Esophagus squamous epithelium (tissue), 5 donors: Measurements from ENCODE around the gene PHACTR3. TPM values are rescaled to one million over a fixed set of nuclear protein-coding genes. Genes with fewer than 3 reads are reported as not detected.

ENCODE experiments used
- DNase-seq: peaks from one replicate; lab custom pipeline; 2025; lab: John Stamatoyannopoulos, UW
- H3K27ac ChIP-seq, 4 donors: fragments of 200-600 bp; sonication (generic); one replicate each; pipeline ENCODE4 v1.5.1; 2016 to 2019; ENCODE audit warnings: mild to moderate bottlenecking in 1 of 4
- H3K27me3 ChIP-seq, 4 donors: fragments of 200-600 bp; sonication (generic); 1 replicate in 3 of 4; 2 replicates in 1 of 4; pipeline versions ENCODE4 v1.5.1 to v1.6.0; 2017 to 2021; ENCODE audit warnings: antibody characterized with exemption in 1 of 4
- H3K36me3 ChIP-seq, 3 donors: fragments of 200-600 bp; sonication (generic); one replicate each; pipeline ENCODE4 v1.5.1; 2016 to 2019
- H3K4me1 ChIP-seq, 3 donors: fragments of 200-600 bp; sonication (generic); one replicate each; pipeline ENCODE4 v1.5.1; 2017 to 2019
- H3K4me3 ChIP-seq, 4 donors: fragments of 200-600 bp; sonication (generic); 1 replicate in 3 of 4; 2 replicates in 1 of 4; pipeline ENCODE4 v1.5.1; 2016 to 2019; ENCODE audit warnings: mild to moderate bottlenecking in 2 of 4, moderate library complexity in 1 of 4
- H3K9me3 ChIP-seq, 3 donors: fragments of 200-600 bp; sonication (generic); one replicate each; pipeline ENCODE4 v1.5.1; 2016 to 2019
- POLR2A ChIP-seq, 4 donors: fragments of 450-650 bp; IDR thresholded peaks; one replicate each; pipeline ENCODE4 v1.6.1; 2017; ENCODE audit warnings: antibody characterized with exemption in 4 of 4, mild to moderate bottlenecking in 4 of 4, moderate library complexity in 3 of 4
- WGBS, 2 donors: methylation state at CpG; one replicate each; pipeline ENCODE4 v1.1.5; 2018; 5-methylcytosine and 5-hydroxymethylcytosine counted together
- intact Hi-C: fragments of 100-400 bp; cut with DNase I; formaldehyde crosslinking; loops from one replicate; pipeline ENCODE4 v1.15.0; 2022
- total RNA-seq, 4 donors: library from RNA; depleted of rRNA; stranded (reverse); fragments of >200 nt; gene quantifications; one replicate each; pipeline ENCODE4 v1.1.0, GENCODE V29; 2016
- TF ChIP-seq, protein P1 (sequence below), 6 experiments: fragments of 450-650 bp in 4 of 6; fragments of 200-600 bp in 2 of 6; sonication (generic) in 2 of 6; IDR thresholded peaks; one replicate each; pipeline ENCODE4 v1.5.1; 2016 to 2019; ENCODE audit warnings: antibody characterized with exemption in 6 of 6, mild to moderate bottlenecking in 4 of 6, moderate library complexity in 4 of 6
- donor health status: DM: yes; HTN: yes; CAD: no.

PHACTR3 gene
- total RNA-seq, 4 donors from 2014 or later = 0.13 to 2.5 (median 0.32) TPM

DNA sequence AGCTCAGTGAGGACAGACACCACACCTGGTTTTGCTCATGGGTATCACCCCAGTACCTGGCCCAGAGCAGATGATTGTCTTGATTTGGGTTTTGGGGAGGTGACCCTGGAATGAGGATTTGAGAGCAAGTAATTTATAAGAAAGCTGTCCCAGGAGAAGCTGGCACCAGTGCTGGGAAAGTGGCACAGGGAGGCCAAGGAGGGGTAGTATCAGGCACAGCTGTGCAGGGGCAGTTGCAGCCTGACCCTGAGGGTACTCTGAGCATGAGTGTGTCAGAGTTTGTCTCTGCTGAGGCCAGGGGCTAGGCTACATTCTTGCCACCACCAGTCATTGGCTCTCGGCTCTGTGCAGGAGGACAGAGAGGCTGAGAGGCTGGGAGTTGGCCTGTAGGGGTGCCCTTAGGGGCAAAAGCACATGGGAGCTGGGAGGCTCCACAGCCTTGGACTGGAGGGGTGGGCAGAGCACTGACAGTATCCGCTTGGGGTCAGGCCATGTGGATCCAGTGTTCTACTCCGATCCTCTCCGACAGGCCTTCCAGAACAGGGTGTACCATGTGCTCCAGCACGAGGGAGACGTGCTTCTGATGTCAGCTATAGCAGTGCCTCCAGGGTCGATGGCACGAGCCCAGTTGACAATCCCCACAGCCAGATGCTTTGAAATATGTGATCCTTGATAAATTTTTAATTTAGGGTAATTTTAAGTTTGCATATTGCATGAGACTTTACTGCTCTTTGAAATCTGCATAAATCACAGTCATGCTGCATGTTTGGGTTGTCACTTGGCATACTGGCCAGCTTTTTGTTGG lies 121.3 kb downstream of the PHACTR3 start:
- H3K4me3 ChIP-seq = no peak overlapping the region
- TF ChIP-seq POLR2A (IDR thresholded peaks at IDR 0.05) = no peak
- TF ChIP-seq, protein P1, sequence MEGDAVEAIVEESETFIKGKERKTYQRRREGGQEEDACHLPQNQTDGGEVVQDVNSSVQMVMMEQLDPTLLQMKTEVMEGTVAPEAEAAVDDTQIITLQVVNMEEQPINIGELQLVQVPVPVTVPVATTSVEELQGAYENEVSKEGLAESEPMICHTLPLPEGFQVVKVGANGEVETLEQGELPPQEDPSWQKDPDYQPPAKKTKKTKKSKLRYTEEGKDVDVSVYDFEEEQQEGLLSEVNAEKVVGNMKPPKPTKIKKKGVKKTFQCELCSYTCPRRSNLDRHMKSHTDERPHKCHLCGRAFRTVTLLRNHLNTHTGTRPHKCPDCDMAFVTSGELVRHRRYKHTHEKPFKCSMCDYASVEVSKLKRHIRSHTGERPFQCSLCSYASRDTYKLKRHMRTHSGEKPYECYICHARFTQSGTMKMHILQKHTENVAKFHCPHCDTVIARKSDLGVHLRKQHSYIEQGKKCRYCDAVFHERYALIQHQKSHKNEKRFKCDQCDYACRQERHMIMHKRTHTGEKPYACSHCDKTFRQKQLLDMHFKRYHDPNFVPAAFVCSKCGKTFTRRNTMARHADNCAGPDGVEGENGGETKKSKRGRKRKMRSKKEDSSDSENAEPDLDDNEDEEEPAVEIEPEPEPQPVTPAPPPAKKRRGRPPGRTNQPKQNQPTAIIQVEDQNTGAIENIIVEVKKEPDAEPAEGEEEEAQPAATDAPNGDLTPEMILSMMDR (IDR thresholded peaks at IDR 0.05) = no peak
- H3K27me3 ChIP-seq = peaks cover 0 to 26% (median 0%) of the 10 kb centered on the region in 4 donors
- WGBS, 2 donors = 61 to 80% methylated on average over 2 to 8 of the region's 8 CpGs
- no peak for DNase-seq
- no peaks in the 10 kb centered on the region for H3K36me3 ChIP-seq
- H3K27ac ChIP-seq = no peak overlapping the region
- H3K9me3 ChIP-seq = no peaks in the 10 kb centered on the region
- H3K4me1 ChIP-seq = no peaks in the 10 kb centered on the region
- intact Hi-C loops = no loop called here

DNA sequence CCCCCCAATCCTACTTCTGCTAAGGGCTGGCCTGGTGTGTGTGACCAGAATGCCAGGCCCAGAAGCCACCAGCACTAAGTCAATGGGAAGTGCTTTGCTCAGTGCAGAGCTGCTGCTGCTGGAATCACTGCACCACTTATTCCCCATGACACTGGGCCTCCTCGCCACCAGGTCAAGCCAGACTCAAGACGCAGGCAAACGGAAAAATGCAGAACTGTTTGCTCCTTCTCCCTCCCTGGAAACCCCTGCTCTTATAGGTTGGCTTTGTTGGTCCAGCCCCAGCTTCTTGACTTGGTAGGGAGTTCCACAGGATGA lies 121.9 kb downstream of the PHACTR3 start:
- intact Hi-C loops = no loop called here
- peaks cover 0 to 26% (median 0%) of the 10 kb centered on the region in 4 donors for H3K27me3 ChIP-seq
- H3K9me3 ChIP-seq = no peaks in the 10 kb centered on the region
- no peaks in the 10 kb centered on the region for H3K4me1 ChIP-seq
- no peak overlapping the region for H3K27ac ChIP-seq
- no peaks in the 10 kb centered on the region for H3K36me3 ChIP-seq
- H3K4me3 ChIP-seq = no peak overlapping the region
- TF ChIP-seq, protein P1 (IDR thresholded peaks at IDR 0.05) = no peak
- no peak for TF ChIP-seq POLR2A (IDR thresholded peaks at IDR 0.05)
- no peak for DNase-seq
- 28 to 73% methylated on average over 3 of the region's 3 CpGs for WGBS, 2 donors

DNA sequence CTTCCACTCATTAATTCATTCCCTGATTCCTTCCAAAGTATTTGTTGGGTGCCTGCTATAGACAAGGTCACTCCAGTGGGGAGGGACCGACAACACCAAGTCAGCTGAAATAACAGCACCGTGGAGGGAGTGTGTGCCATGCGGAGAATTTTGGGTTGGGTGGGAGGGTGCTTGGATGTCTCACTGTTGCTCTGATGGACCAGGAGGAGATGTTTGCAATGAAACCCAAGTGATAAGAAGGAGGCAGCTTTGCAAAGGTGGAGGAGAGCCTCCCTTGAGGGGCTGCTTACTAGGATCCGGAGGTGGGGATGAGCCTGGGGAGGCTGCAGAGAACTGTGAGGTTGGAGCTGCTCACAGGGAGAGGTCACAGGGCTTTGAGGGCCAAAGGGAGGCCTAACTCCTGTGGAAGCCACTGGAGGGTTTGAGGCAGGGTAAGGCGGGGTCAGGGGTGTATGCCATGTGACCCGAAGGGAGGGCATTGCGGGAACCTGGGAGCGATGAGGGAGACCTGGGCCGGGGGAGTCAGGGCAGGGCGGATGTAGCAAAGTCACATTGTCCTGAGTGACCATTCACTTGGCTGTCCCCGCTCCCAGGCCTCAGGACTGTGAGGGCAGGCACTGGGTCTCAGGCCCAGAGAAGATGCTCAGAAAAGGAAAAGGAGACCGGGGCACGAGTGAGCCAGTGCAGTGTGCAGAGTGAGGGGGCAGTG lies 124.5 kb downstream of the PHACTR3 start:
- Histone ChIP-seq H3K9me3 (no peaks in the 10 kb centered on the region), H3K27ac (no peak overlapping the region), H3K27me3 (peaks cover 0 to 27% (median 0%) of the 10 kb centered on the region in 4 donors), H3K4me3 (no peak overlapping the region), H3K36me3 (no peaks in the 10 kb centered on the region), H3K4me1 (no peaks in the 10 kb centered on the region)
- TF ChIP-seq, protein P1 (IDR thresholded peaks at IDR 0.05) = no peak
- TF ChIP-seq POLR2A (IDR thresholded peaks at IDR 0.05) = no peak
- intact Hi-C loops = no loop called here
- no peak for DNase-seq
- 81 to 88% methylated on average over 13 of the region's 13 CpGs for WGBS, 2 donors

DNA sequence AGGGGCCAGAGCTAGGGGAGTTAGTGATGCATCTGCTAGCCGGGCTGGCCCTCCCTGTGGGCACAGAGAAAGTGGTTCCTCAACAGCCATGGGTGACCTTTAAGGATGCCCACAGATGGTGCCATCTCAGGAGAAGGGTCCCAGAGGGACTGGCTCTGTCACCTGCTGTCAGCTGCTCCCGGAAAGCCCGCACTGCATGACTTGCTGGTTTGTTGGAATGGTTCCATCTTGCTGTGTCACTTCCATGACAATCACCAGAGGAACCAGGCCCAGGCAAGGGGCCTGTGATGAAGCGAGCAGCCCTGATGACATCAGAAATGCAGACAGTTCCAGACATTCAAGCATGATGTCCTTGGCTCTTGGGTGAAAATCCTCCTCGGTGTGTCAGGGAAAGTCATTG lies 125.2 kb downstream of the PHACTR3 start:
- no peak for DNase-seq
- 62 to 74% methylated on average over 4 to 5 of the region's 5 CpGs for WGBS, 2 donors
- Histone ChIP-seq H3K27me3 (peaks cover 0 to 25% (median 0%) of the 10 kb centered on the region in 4 donors), H3K9me3 (no peaks in the 10 kb centered on the region), H3K4me3 (no peak overlapping the region), H3K4me1 (no peaks in the 10 kb centered on the region), H3K36me3 (no peaks in the 10 kb centered on the region), H3K27ac (no peak overlapping the region)
- TF ChIP-seq, protein P1 (IDR thresholded peaks at IDR 0.05) = no peak
- no peak for TF ChIP-seq POLR2A (IDR thresholded peaks at IDR 0.05)
- intact Hi-C loops = no loop called here

- Histone ChIP-seq H3K4me3 (no peak overlapping the region), H3K27ac (no peak overlapping the region), H3K4me1 (no peaks in the 10 kb centered on the region), H3K9me3 (no peaks in the 10 kb centered on the region), H3K36me3 (no peaks in the 10 kb centered on the region), H3K27me3 (peaks cover 0 to 14% (median 0%) of the 10 kb centered on the region in 4 donors)
- 67 to 83% methylated on average over 3 of the region's 3 CpGs for WGBS, 2 donors
- no peak for DNase-seq
- intact Hi-C loops = no loop called here
- TF ChIP-seq, protein P1 (IDR thresholded peaks at IDR 0.05) = no peak
- TF ChIP-seq POLR2A (IDR thresholded peaks at IDR 0.05) = no peak
Measured at GRCh38 chr20:59730722-59731121, 126.4 kb downstream of the PHACTR3 start.
